NCI-H128 (cell line): ENCODE results near the gene PPP2R2B.

Experiments
- DNase-seq: peaks from one replicate; lab custom pipeline; 2025; ENCODE audit not compliant: unreplicated experiment; lab: John Stamatoyannopoulos, UW

Gene PPP2R2B

GRCh38 chr5:146828385-146828784 is 50.2 kb downstream of the PPP2R2B start:
- DNase-seq, result no peak

- no peak for DNase-seq
Observed at GRCh38 chr5:146827901-146828300, 50.7 kb downstream of the PPP2R2B start.

GRCh38 chr5:146825033-146825432 is 53.5 kb downstream of the PPP2R2B start:
- DNase-seq, result no peak

- no peak for DNase-seq
Observed at GRCh38 chr5:146821732-146822131, 56.8 kb downstream of the PPP2R2B start.

- DNase-seq, result no peak
Observed at GRCh38 chr5:146820987-146821386, 57.6 kb downstream of the PPP2R2B start.

GRCh38 chr5:146818822-146819221 is 59.7 kb downstream of the PPP2R2B start:
- DNase-seq, result no peak

GRCh38 chr5:146817973-146818372 is 60.6 kb downstream of the PPP2R2B start:
- no peak for DNase-seq

- no peak for DNase-seq
Observed at GRCh38 chr5:146816775-146817387, 61.7 kb downstream of the PPP2R2B start.

GRCh38 chr5:146815411-146815810 is 63.1 kb downstream of the PPP2R2B start:
- no peak for DNase-seq

- DNase-seq, result no peak
Observed at GRCh38 chr5:146813346-146814157, 65.0 kb downstream of the PPP2R2B start.

- DNase-seq, result no peak
Observed at GRCh38 chr5:146805081-146805480, 73.5 kb downstream of the PPP2R2B start.

- DNase-seq, result no peak
Observed at GRCh38 chr5:146802945-146803522, 75.5 kb downstream of the PPP2R2B start.

GRCh38 chr5:146799671-146800070 is 78.9 kb downstream of the PPP2R2B start:
- DNase-seq, result no peak

- no peak for DNase-seq
Observed at GRCh38 chr5:146799231-146799630, 79.3 kb downstream of the PPP2R2B start.

GRCh38 chr5:146797658-146798057 is 80.9 kb downstream of the PPP2R2B start:
- no peak for DNase-seq

GRCh38 chr5:146796911-146797310 is 81.6 kb downstream of the PPP2R2B start:
- DNase-seq, result no peak

GRCh38 chr5:146796144-146796543 is 82.4 kb downstream of the PPP2R2B start:
- no peak for DNase-seq

- DNase-seq, result no peak
Observed at GRCh38 chr5:146794326-146795029, 84.1 kb downstream of the PPP2R2B start.

GRCh38 chr5:146793709-146794108 is 84.8 kb downstream of the PPP2R2B start:
- no peak for DNase-seq

- no peak for DNase-seq
Observed at GRCh38 chr5:146791471-146791870, 87.1 kb downstream of the PPP2R2B start.
